GM23338 (cell line): Measurements from ENCODE around the gene GRM4. TPM values are rescaled to one million over a fixed set of nuclear protein-coding genes. Genes with fewer than 3 reads are reported as not detected.

Experiments used
- ATAC-seq: fragments of 200-7000 bp; cut with Tn5 transposase; 3 replicates; pipeline ENCODE4 v1.9.1; 2020
- DNase-seq: peaks from one replicate; pipeline ENCODE4 v3.0.0-alpha.2; 2015; ENCODE audit warnings: low spot score
- H2AFZ ChIP-seq: fragments of 200-600 bp; sonication (generic); 2 replicates; pipeline ENCODE4 v1.8.0; 2016; ENCODE audit warnings: antibody characterized with exemption, mild to moderate bottlenecking, moderate library complexity
- H3F3A ChIP-seq: fragments of 200-600 bp; sonication (generic); replicated peaks from 2 replicates; pipeline ENCODE4 v1.8.0; 2017; ENCODE audit warnings: antibody characterized with exemption, mixed run types, low read depth
- H3K27ac ChIP-seq: fragments of 200-600 bp; sonication (generic); 2 replicates; pipeline ENCODE4 v1.6.1; 2016; ENCODE audit warnings: low read depth
- H3K27me3 ChIP-seq: fragments of 200-600 bp; sonication (generic); 2 replicates; pipeline ENCODE4 v1.8.0; 2016; ENCODE audit warnings: mild to moderate bottlenecking, mixed run types, moderate library complexity; ENCODE audit not compliant: insufficient read depth
- H3K36me3 ChIP-seq: fragments of 200-600 bp; sonication (generic); 2 replicates; pipeline ENCODE4 v1.8.0; 2016; ENCODE audit warnings: mild to moderate bottlenecking; ENCODE audit not compliant: insufficient read depth
- H3K4me1 ChIP-seq: fragments of 200-600 bp; sonication (generic); 2 replicates; pipeline ENCODE4 v1.8.0; 2016; ENCODE audit warnings: mild to moderate bottlenecking, moderate library complexity; ENCODE audit not compliant: insufficient read depth
- H3K4me2 ChIP-seq: fragments of 200-600 bp; sonication (generic); 2 replicates; pipeline ENCODE4 v1.7.1; 2017; ENCODE audit warnings: mixed run types
- H3K4me3 ChIP-seq: fragments of 200-600 bp; sonication (generic); 2 replicates; pipeline ENCODE4 v1.6.1; 2016; ENCODE audit warnings: mixed run types
- H3K79me2 ChIP-seq: fragments of 200-600 bp; sonication (generic); replicated peaks from 2 replicates; pipeline ENCODE4 v1.8.0; 2017; ENCODE audit warnings: mild to moderate bottlenecking; ENCODE audit not compliant: insufficient read depth
- H3K9me2 ChIP-seq: fragments of 200-600 bp; sonication (generic); 2 replicates; pipeline ENCODE4 v1.8.0; 2017; ENCODE audit not compliant: insufficient read depth
- H4K20me1 ChIP-seq: fragments of 200-600 bp; sonication (generic); replicated peaks from 2 replicates; pipeline ENCODE4 v1.8.0; 2017; ENCODE audit warnings: mild to moderate bottlenecking; ENCODE audit not compliant: insufficient read depth
- H3K27ac Mint-ChIP-seq: 2 replicates; pipeline ENCODE4 v1.8.0; 2020; ENCODE audit warnings: inconsistent platforms, mild to moderate bottlenecking, moderate library complexity, mixed read lengths
- H3K27me3 Mint-ChIP-seq: 3 replicates; pipeline ENCODE4 v1.8.0; 2022; ENCODE audit warnings: low read depth, mild to moderate bottlenecking, moderate library complexity, mixed read lengths, inconsistent platforms; ENCODE audit not compliant: insufficient read depth, poor library complexity
- H3K36me3 Mint-ChIP-seq: 3 replicates; pipeline ENCODE4 v1.8.0; 2021; ENCODE audit warnings: low read depth, mild to moderate bottlenecking, inconsistent platforms, moderate library complexity, mixed read lengths
- H3K4me1 Mint-ChIP-seq: 3 replicates; pipeline ENCODE4 v1.8.0; 2020; ENCODE audit warnings: mild to moderate bottlenecking, inconsistent platforms, mixed read lengths
- H3K4me3 Mint-ChIP-seq: 3 replicates; pipeline ENCODE4 v1.8.0; 2021; ENCODE audit warnings: moderate library complexity, mild to moderate bottlenecking, inconsistent platforms, mixed read lengths
- H3K9me3 Mint-ChIP-seq: 3 replicates; pipeline ENCODE4 v1.8.0; 2020; ENCODE audit warnings: moderate library complexity, mild to moderate bottlenecking, inconsistent platforms, mixed read lengths
- CTCF ChIP-seq, 2 experiments: fragments of 200-600 bp in 1 of 2; sonication (generic) in 1 of 2; conservative IDR thresholded peaks; 2 replicates each; pipeline versions ENCODE4 v1.5.1 to v1.6.1; 2016 to 2017; ENCODE audit warnings: antibody characterized with exemption in 2 of 2, low read depth in 2 of 2, mild to moderate bottlenecking in 2 of 2, moderate library complexity in 1 of 2
- EZH2 ChIP-seq: fragments of 200-600 bp; sonication (generic); IDR thresholded peaks from one replicate; pipeline ENCODE4 v1.8.0; 2017; ENCODE audit warnings: antibody characterized with exemption, mild to moderate bottlenecking, low read depth; ENCODE audit not compliant: unreplicated experiment
- EZH2phosphoT487 ChIP-seq: fragments of 200-600 bp; sonication (generic); IDR thresholded peaks from one replicate; pipeline ENCODE4 v1.8.1; 2018; ENCODE audit warnings: antibody characterized with exemption; ENCODE audit not compliant: unreplicated experiment
- JUNB ChIP-seq: IDR thresholded peaks from one replicate; pipeline ENCODE4 v1.6.1; 2016; ENCODE audit warnings: antibody characterized with exemption; ENCODE audit not compliant: unreplicated experiment
- NANOG ChIP-seq: IDR thresholded peaks from 2 replicates; pipeline ENCODE4 v1.6.1; 2016; ENCODE audit warnings: antibody characterized with exemption, borderline replicate concordance
- POLR2AphosphoS5 ChIP-seq: IDR thresholded peaks from 2 replicates; pipeline ENCODE4 v1.6.1; 2016; ENCODE audit warnings: antibody characterized with exemption, low read depth
- STAT1 ChIP-seq: IDR thresholded peaks from one replicate; pipeline ENCODE4 v1.6.1; 2016; ENCODE audit warnings: antibody characterized with exemption; ENCODE audit not compliant: unreplicated experiment
- polyA plus RNA-seq: library from polyadenylated mRNA; unstranded; fragments of >200 nt; fragmentation: Nextera tagmentation; extraction: Ambion mirVana; gene quantifications from 2 replicates; pipeline ENCODE4 v1.2.1, GENCODE V29; 2016
- total RNA-seq: library from RNA; depleted of rRNA; stranded (reverse); fragments of >200 nt; shearing (Covaris generic); gene quantifications from 2 replicates; pipeline ENCODE4 v1.2.3, GENCODE V29; 2014
- TF ChIP-seq, protein P1 (sequence below): IDR thresholded peaks from 2 replicates; pipeline ENCODE4 v1.6.1; 2016; ENCODE audit warnings: antibody characterized with exemption
- TF ChIP-seq, protein P2 (sequence below): fragments of 250-450 bp; sonication (Bioruptor Pico); IDR thresholded peaks from 2 replicates; pipeline ENCODE4 v1.5.0; 2020; ENCODE audit warnings: mild to moderate bottlenecking, moderate library complexity

GRM4 gene
- total and polyA plus RNA-seq, 2 experiments from 2014 or later = 7.0 to 30.6 TPM

DNA sequence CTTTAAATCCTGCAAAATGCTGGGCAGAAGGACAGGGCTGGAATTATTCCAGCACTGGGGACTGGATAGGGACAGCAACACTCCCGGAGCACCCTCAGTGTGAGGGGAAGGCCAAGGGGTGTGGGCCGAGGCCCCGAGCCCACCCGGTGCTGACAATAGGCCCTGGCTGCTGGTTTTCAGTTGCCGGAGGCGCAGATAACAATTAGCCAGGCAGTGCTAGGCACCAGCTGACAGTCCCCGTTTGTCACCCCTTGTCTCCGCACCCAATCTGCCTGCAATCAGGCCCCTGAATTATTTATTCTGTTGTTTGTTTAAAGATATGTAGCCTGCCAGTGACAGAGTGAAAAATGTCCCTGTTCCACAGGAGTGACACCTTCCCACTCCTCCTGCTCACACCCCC is 120.0 kb downstream of the GRM4 start:
- no peak overlapping the region for H3K4me3 ChIP-seq
- DNase-seq (no peak), ATAC-seq (no peak)
- no peaks in the 10 kb centered on the region for H4K20me1 ChIP-seq
- H3K9me3 Mint-ChIP-seq = no peaks in the 10 kb centered on the region
- no peaks in the 10 kb centered on the region for H3K27me3 ChIP-seq
- H3F3A ChIP-seq = no peaks in the 10 kb centered on the region
- H2AFZ ChIP-seq = no peak overlapping the region
- peaks cover 3% of the 10 kb centered on the region; the same call in 1 of the 3 replicates for H3K4me1 Mint-ChIP-seq
- H3K9me2 ChIP-seq = no peaks in the 10 kb centered on the region
- H3K4me2 ChIP-seq = no peak overlapping the region
- no peak overlapping the region for H3K4me3 Mint-ChIP-seq
- no peak overlapping the region for H3K27ac ChIP-seq
- TF ChIP-seq POLR2AphosphoS5 (no peak), JUNB (no peak), CTCF (conservative IDR thresholded peaks at IDR 0.05; ENCODE audit: low read depth in 2 of 2) (no peak), NANOG (no peak), STAT1 (no peak), EZH2phosphoT487 (no peak), EZH2 (no peak)
- TF ChIP-seq, protein P1, sequence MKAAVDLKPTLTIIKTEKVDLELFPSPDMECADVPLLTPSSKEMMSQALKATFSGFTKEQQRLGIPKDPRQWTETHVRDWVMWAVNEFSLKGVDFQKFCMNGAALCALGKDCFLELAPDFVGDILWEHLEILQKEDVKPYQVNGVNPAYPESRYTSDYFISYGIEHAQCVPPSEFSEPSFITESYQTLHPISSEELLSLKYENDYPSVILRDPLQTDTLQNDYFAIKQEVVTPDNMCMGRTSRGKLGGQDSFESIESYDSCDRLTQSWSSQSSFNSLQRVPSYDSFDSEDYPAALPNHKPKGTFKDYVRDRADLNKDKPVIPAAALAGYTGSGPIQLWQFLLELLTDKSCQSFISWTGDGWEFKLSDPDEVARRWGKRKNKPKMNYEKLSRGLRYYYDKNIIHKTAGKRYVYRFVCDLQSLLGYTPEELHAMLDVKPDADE = no peak
- TF ChIP-seq, protein P2, sequence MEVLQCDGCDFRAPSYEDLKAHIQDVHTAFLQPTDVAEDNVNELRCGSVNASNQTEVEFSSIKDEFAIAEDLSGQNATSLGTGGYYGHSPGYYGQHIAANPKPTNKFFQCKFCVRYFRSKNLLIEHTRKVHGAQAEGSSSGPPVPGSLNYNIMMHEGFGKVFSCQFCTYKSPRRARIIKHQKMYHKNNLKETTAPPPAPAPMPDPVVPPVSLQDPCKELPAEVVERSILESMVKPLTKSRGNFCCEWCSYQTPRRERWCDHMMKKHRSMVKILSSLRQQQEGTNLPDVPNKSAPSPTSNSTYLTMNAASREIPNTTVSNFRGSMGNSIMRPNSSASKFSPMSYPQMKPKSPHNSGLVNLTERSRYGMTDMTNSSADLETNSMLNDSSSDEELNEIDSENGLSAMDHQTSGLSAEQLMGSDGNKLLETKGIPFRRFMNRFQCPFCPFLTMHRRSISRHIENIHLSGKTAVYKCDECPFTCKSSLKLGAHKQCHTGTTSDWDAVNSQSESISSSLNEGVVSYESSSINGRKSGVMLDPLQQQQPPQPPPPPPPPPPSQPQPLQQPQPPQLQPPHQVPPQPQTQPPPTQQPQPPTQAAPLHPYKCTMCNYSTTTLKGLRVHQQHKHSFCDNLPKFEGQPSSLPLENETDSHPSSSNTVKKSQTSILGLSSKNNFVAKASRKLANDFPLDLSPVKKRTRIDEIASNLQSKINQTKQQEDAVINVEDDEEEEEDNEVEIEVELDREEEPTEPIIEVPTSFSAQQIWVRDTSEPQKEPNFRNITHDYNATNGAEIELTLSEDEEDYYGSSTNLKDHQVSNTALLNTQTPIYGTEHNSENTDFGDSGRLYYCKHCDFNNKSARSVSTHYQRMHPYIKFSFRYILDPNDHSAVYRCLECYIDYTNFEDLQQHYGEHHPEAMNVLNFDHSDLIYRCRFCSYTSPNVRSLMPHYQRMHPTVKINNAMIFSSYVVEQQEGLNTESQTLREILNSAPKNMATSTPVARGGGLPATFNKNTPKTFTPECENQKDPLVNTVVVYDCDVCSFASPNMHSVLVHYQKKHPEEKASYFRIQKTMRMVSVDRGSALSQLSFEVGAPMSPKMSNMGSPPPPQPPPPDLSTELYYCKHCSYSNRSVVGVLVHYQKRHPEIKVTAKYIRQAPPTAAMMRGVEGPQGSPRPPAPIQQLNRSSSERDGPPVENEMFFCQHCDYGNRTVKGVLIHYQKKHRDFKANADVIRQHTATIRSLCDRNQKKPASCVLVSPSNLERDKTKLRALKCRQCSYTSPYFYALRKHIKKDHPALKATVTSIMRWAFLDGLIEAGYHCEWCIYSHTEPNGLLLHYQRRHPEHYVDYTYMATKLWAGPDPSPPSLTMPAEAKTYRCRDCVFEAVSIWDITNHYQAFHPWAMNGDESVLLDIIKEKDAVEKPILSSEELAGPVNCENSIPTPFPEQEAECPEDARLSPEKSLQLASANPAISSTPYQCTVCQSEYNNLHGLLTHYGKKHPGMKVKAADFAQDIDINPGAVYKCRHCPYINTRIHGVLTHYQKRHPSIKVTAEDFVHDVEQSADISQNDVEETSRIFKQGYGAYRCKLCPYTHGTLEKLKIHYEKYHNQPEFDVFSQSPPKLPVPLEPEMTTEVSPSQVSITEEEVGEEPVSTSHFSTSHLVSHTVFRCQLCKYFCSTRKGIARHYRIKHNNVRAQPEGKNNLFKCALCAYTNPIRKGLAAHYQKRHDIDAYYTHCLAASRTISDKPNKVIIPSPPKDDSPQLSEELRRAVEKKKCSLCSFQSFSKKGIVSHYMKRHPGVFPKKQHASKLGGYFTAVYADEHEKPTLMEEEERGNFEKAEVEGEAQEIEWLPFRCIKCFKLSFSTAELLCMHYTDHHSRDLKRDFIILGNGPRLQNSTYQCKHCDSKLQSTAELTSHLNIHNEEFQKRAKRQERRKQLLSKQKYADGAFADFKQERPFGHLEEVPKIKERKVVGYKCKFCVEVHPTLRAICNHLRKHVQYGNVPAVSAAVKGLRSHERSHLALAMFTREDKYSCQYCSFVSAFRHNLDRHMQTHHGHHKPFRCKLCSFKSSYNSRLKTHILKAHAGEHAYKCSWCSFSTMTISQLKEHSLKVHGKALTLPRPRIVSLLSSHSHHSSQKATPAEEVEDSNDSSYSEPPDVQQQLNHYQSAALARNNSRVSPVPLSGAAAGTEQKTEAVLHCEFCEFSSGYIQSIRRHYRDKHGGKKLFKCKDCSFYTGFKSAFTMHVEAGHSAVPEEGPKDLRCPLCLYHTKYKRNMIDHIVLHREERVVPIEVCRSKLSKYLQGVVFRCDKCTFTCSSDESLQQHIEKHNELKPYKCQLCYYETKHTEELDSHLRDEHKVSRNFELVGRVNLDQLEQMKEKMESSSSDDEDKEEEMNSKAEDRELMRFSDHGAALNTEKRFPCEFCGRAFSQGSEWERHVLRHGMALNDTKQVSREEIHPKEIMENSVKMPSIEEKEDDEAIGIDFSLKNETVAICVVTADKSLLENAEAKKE = no peak
- H3K79me2 ChIP-seq = no peaks in the 10 kb centered on the region
- H3K27me3 Mint-ChIP-seq = peaks cover 10% of the 10 kb centered on the region
- H3K4me1 ChIP-seq = no peaks in the 10 kb centered on the region
- H3K36me3 ChIP-seq = no peaks in the 10 kb centered on the region
- no peak overlapping the region for H3K27ac Mint-ChIP-seq
- peaks cover 19% of the 10 kb centered on the region for H3K36me3 Mint-ChIP-seq
